Measurements from ENCODE around the gene DIPK1B. TPM values are rescaled to one million over a fixed set of nuclear protein-coding genes. Genes with fewer than 3 reads are reported as not detected.

The DIPK1B gene
- total and polyA plus RNA-seq, 10 donors, result 5.2 to 26.5 (median 12.3) TPM

GRCh38 chr9:136682710-136683109, 29.7 kb upstream of the DIPK1B start:
- intact Hi-C loops (cut with DNase I; ENCODE audit: low total_unique reads), result no loop called here
- H3K27ac ChIP-seq, result peak overlapping the region in 6 of 8 donors; percentile 51 to 71 (median 68)
- no peaks in the 10 kb centered on the region for H3K27me3 ChIP-seq (replicated peaks in 1 of 7)
- no peaks in the 10 kb centered on the region for H3K9me3 ChIP-seq
- TF ChIP-seq, protein P1, sequence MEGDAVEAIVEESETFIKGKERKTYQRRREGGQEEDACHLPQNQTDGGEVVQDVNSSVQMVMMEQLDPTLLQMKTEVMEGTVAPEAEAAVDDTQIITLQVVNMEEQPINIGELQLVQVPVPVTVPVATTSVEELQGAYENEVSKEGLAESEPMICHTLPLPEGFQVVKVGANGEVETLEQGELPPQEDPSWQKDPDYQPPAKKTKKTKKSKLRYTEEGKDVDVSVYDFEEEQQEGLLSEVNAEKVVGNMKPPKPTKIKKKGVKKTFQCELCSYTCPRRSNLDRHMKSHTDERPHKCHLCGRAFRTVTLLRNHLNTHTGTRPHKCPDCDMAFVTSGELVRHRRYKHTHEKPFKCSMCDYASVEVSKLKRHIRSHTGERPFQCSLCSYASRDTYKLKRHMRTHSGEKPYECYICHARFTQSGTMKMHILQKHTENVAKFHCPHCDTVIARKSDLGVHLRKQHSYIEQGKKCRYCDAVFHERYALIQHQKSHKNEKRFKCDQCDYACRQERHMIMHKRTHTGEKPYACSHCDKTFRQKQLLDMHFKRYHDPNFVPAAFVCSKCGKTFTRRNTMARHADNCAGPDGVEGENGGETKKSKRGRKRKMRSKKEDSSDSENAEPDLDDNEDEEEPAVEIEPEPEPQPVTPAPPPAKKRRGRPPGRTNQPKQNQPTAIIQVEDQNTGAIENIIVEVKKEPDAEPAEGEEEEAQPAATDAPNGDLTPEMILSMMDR (IDR thresholded peaks at IDR 0.05 in 8 of 11, conservative IDR thresholded peaks at IDR 0.05 in 3 of 11), result no peak
- TF ChIP-seq POLR2A (IDR thresholded peaks at IDR 0.05) (no peak), POLR2AphosphoS5 (IDR thresholded peaks at IDR 0.05) (no peak)
- WGBS, 5 donors, result 74 to 89% (median 82%) methylated on average over 7 to 10 of the region's 10 CpGs
- H3K4me1 ChIP-seq, result peaks cover 13 to 97% (median 76%) of the 10 kb centered on the region in 6 donors
- no peak overlapping the region for H3K4me3 ChIP-seq
- H3K36me3 ChIP-seq, result peaks cover 0 to 35% (median 0%) of the 10 kb centered on the region in 6 donors
- no peak for DNase-seq

GRCh38 chr9:136683173-136683745, 29.1 kb upstream of the DIPK1B start:
- H3K27ac ChIP-seq, result peak overlapping the region in 5 of 8 donors; percentile 14 to 71 (median 23)
- H3K9me3 ChIP-seq, result no peaks in the 10 kb centered on the region
- H3K36me3 ChIP-seq, result peaks cover 0 to 29% (median 0%) of the 10 kb centered on the region in 6 donors
- H3K4me1 ChIP-seq, result peaks cover 18 to 97% (median 77%) of the 10 kb centered on the region in 6 donors
- H3K4me3 ChIP-seq, result no peak overlapping the region
- no peaks in the 10 kb centered on the region for H3K27me3 ChIP-seq (replicated peaks in 1 of 7)
- intact Hi-C loops (cut with DNase I; ENCODE audit: low total_unique reads), result no loop called here
- TF ChIP-seq, protein P1 (IDR thresholded peaks at IDR 0.05 in 8 of 11, conservative IDR thresholded peaks at IDR 0.05 in 3 of 11), result no peak
- TF ChIP-seq POLR2AphosphoS5 (IDR thresholded peaks at IDR 0.05), result peak in 1 of 3 donors; percentile 43
- WGBS, 5 donors, result 79 to 92% (median 83%) methylated on average over 14 to 16 of the region's 16 CpGs
- DNase-seq, result no peak

GRCh38 chr9:136683755-136684154, 28.6 kb upstream of the DIPK1B start:
- DNase-seq, result no peak
- no peaks in the 10 kb centered on the region for H3K9me3 ChIP-seq
- no peaks in the 10 kb centered on the region for H3K27me3 ChIP-seq (replicated peaks in 1 of 7)
- no peak overlapping the region for H3K4me3 ChIP-seq
- peaks cover 20 to 97% (median 76%) of the 10 kb centered on the region in 6 donors for H3K4me1 ChIP-seq
- 79 to 93% (median 90%) methylated on average over 4 to 14 of the region's 14 CpGs for WGBS, 5 donors
- peak overlapping the region in 1 of 8 donors; percentile 66 for H3K27ac ChIP-seq
- peaks cover 0 to 28% (median 0%) of the 10 kb centered on the region in 6 donors for H3K36me3 ChIP-seq
- intact Hi-C loops (cut with DNase I; ENCODE audit: low total_unique reads), result no loop called here
- TF ChIP-seq, protein P1 (IDR thresholded peaks at IDR 0.05 in 8 of 11, conservative IDR thresholded peaks at IDR 0.05 in 3 of 11), result no peak
- TF ChIP-seq POLR2AphosphoS5 (IDR thresholded peaks at IDR 0.05), result no peak
- TF ChIP-seq POLR2A (IDR thresholded peaks at IDR 0.05), result no peak

- TF ChIP-seq, protein P1 (IDR thresholded peaks at IDR 0.05 in 8 of 11, conservative IDR thresholded peaks at IDR 0.05 in 3 of 11), result no peak
- TF ChIP-seq POLR2A (IDR thresholded peaks at IDR 0.05) (no peak), POLR2AphosphoS5 (IDR thresholded peaks at IDR 0.05) (no peak)
- no peak overlapping the region for H3K27ac ChIP-seq
- H3K9me3 ChIP-seq, result no peaks in the 10 kb centered on the region
- H3K4me1 ChIP-seq, result peaks cover 20 to 94% (median 71%) of the 10 kb centered on the region in 6 donors
- peaks cover 0 to 28% (median 0%) of the 10 kb centered on the region in 6 donors for H3K36me3 ChIP-seq
- no peaks in the 10 kb centered on the region for H3K27me3 ChIP-seq (replicated peaks in 1 of 7)
- intact Hi-C loops (cut with DNase I; ENCODE audit: low total_unique reads), result no loop called here
- DNase-seq, result no peak
- peak overlapping the region in 1 of 8 donors; percentile 78 for H3K4me3 ChIP-seq
- 77 to 97% (median 88%) methylated on average over 6 to 15 of the region's 15 CpGs for WGBS, 5 donors
Observed at GRCh38 chr9:136684339-136684738, 28.0 kb upstream of the DIPK1B start.
